HEK293 (cell line): ENCODE results near the gene MCOLN1.
A peak's percentile ranks its signal among the peaks of the same experiment; 100 is the strongest.

Source experiments
- EGR2 ChIP-seq: fragments of 450-650 bp; formaldehyde crosslinking; IDR thresholded peaks from 2 replicates; pipeline ENCODE4 v1.5.1; 2016; ENCODE audit warnings: low read depth, missing biosample characterization, missing genetic modification characterization
- GLI4 ChIP-seq: fragments of 450-650 bp; formaldehyde crosslinking; IDR thresholded peaks from 2 replicates; pipeline ENCODE4 v1.5.1; 2016; ENCODE audit warnings: missing biosample characterization, missing genetic modification characterization
- GLIS1 ChIP-seq: fragments of 450-650 bp; formaldehyde crosslinking; IDR thresholded peaks from 2 replicates; pipeline ENCODE4 v1.5.1; 2016; ENCODE audit warnings: missing biosample characterization, missing genetic modification characterization
- IKZF3 ChIP-seq: fragments of 450-650 bp; IDR thresholded peaks from 2 replicates; pipeline ENCODE4 v1.5.0; 2018; ENCODE audit warnings: missing biosample characterization, mild to moderate bottlenecking, missing genetic modification characterization, moderate library complexity
- OVOL3 ChIP-seq: fragments of 450-650 bp; formaldehyde crosslinking; IDR thresholded peaks from 2 replicates; pipeline ENCODE4 v1.5.1; 2016; ENCODE audit warnings: missing biosample characterization, missing genetic modification characterization
- SCRT2 ChIP-seq: fragments of 450-650 bp; formaldehyde crosslinking; IDR thresholded peaks from 2 replicates; pipeline ENCODE4 v1.5.1; 2016; ENCODE audit warnings: missing biosample characterization, missing genetic modification characterization
- TRIM28 ChIP-seq: IDR thresholded peaks from 2 replicates; pipeline ENCODE4 v1.6.1; 2011; ENCODE audit warnings: low read length, control low read depth, borderline replicate concordance
- YY2 ChIP-seq: fragments of 450-650 bp; formaldehyde crosslinking; IDR thresholded peaks from 2 replicates; pipeline ENCODE4 v1.5.1; 2016; ENCODE audit warnings: missing biosample characterization, missing genetic modification characterization
- ZBTB1 ChIP-seq: fragments of 450-650 bp; formaldehyde crosslinking; IDR thresholded peaks from 2 replicates; pipeline ENCODE4 v1.5.1; 2016; ENCODE audit warnings: missing biosample characterization, missing genetic modification characterization
- ZBTB20 ChIP-seq: fragments of 450-650 bp; formaldehyde crosslinking; IDR thresholded peaks from 2 replicates; pipeline ENCODE4 v1.5.1; 2016; ENCODE audit warnings: missing biosample characterization, missing genetic modification characterization
- ZFHX2 ChIP-seq: fragments of 450-650 bp; formaldehyde crosslinking; conservative IDR thresholded peaks from 2 replicates; pipeline ENCODE4 v1.5.1; 2016; ENCODE audit warnings: missing biosample characterization, missing genetic modification characterization
- ZNF214 ChIP-seq: fragments of 450-650 bp; formaldehyde crosslinking; IDR thresholded peaks from 2 replicates; pipeline ENCODE4 v1.5.1; 2017; ENCODE audit warnings: missing biosample characterization, mild to moderate bottlenecking, missing genetic modification characterization, borderline replicate concordance
- ZNF335 ChIP-seq: fragments of 450-650 bp; formaldehyde crosslinking; conservative IDR thresholded peaks from 2 replicates; pipeline ENCODE4 v1.5.1; 2016; ENCODE audit warnings: missing biosample characterization, missing genetic modification characterization
- ZNF391 ChIP-seq: fragments of 450-650 bp; formaldehyde crosslinking; IDR thresholded peaks from 2 replicates; pipeline ENCODE4 v1.5.1; 2016; ENCODE audit warnings: low read depth, missing biosample characterization, missing genetic modification characterization, borderline replicate concordance
- ZNF423 ChIP-seq: fragments of 450-650 bp; formaldehyde crosslinking; IDR thresholded peaks from 2 replicates; pipeline ENCODE4 v1.5.1; 2016; ENCODE audit warnings: missing biosample characterization, missing genetic modification characterization
- ZNF473 ChIP-seq: fragments of 450-650 bp; formaldehyde crosslinking; IDR thresholded peaks from 2 replicates; pipeline ENCODE4 v1.5.1; 2017; ENCODE audit warnings: missing biosample characterization, missing genetic modification characterization
- ZNF501 ChIP-seq: fragments of 450-650 bp; formaldehyde crosslinking; IDR thresholded peaks from 2 replicates; pipeline ENCODE4 v1.5.1; 2016; ENCODE audit warnings: missing biosample characterization, missing genetic modification characterization
- ZNF521 ChIP-seq: fragments of 450-650 bp; formaldehyde crosslinking; IDR thresholded peaks from 2 replicates; pipeline ENCODE4 v1.5.1; 2017; ENCODE audit warnings: missing biosample characterization, mild to moderate bottlenecking, missing genetic modification characterization
- ZNF585B ChIP-seq: fragments of 450-650 bp; formaldehyde crosslinking; IDR thresholded peaks from 2 replicates; pipeline ENCODE4 v1.5.1; 2016; ENCODE audit warnings: missing biosample characterization, missing genetic modification characterization
- ZNF626 ChIP-seq: fragments of 450-650 bp; sonication (Bioruptor Pico); formaldehyde crosslinking; IDR thresholded peaks from 2 replicates; pipeline ENCODE4 v1.5.1; 2018; ENCODE audit warnings: missing biosample characterization, missing genetic modification characterization, inconsistent platforms
- ZNF660 ChIP-seq: fragments of 450-650 bp; IDR thresholded peaks from 2 replicates; pipeline ENCODE4 v1.5.1; 2018; ENCODE audit warnings: missing biosample characterization, mild to moderate bottlenecking, missing genetic modification characterization
- ZNF76 ChIP-seq: fragments of 450-650 bp; formaldehyde crosslinking; IDR thresholded peaks from 2 replicates; pipeline ENCODE4; 2016; ENCODE audit warnings: low read depth, missing biosample characterization, missing genetic modification characterization, borderline replicate concordance
- ZNF768 ChIP-seq: fragments of 450-650 bp; formaldehyde crosslinking; IDR thresholded peaks from 2 replicates; pipeline ENCODE4 v1.5.1; 2018; ENCODE audit warnings: missing biosample characterization, mild to moderate bottlenecking, missing genetic modification characterization
- ZNF830 ChIP-seq: fragments of 450-650 bp; IDR thresholded peaks from 2 replicates; pipeline ENCODE4 v1.5.0; 2018; ENCODE audit warnings: missing biosample characterization, missing genetic modification characterization, low read depth, mild to moderate bottlenecking, moderate library complexity
- ZSCAN30 ChIP-seq: fragments of 450-650 bp; IDR thresholded peaks from 2 replicates; pipeline ENCODE4 v1.5.1; 2018; ENCODE audit warnings: missing biosample characterization, mild to moderate bottlenecking, missing genetic modification characterization, moderate library complexity
- TF ChIP-seq, protein P1 (sequence below): fragments of 450-650 bp; formaldehyde crosslinking; optimal IDR thresholded peaks from 2 replicates; pipeline ENCODE3; 2016; ENCODE audit warnings: missing biosample characterization, mild to moderate bottlenecking, missing genetic modification characterization
- TF ChIP-seq, protein P2 (sequence below): sonication (generic); formaldehyde crosslinking; IDR thresholded peaks from 2 replicates; pipeline ENCODE4 v1.8.1; 2022; ENCODE audit warnings: mild to moderate bottlenecking, moderate library complexity, missing genetic modification reagents
- TF ChIP-seq, protein P3 (sequence below): fragments of 450-650 bp; formaldehyde crosslinking; IDR thresholded peaks from 2 replicates; pipeline ENCODE4 v1.5.1; 2016; ENCODE audit warnings: missing biosample characterization, missing genetic modification characterization, borderline replicate concordance
- TF ChIP-seq, protein P4 (sequence below): fragments of 450-650 bp; formaldehyde crosslinking; IDR thresholded peaks from 2 replicates; pipeline ENCODE4 v1.5.1; 2016; ENCODE audit warnings: missing biosample characterization, missing genetic modification characterization
- TF ChIP-seq, protein P5 (sequence below): fragments of 450-650 bp; formaldehyde crosslinking; IDR thresholded peaks from 2 replicates; pipeline ENCODE4 v1.5.1; 2016; ENCODE audit warnings: missing biosample characterization, missing genetic modification characterization
- TF ChIP-seq, protein P6 (sequence below): fragments of 450-650 bp; formaldehyde crosslinking; IDR thresholded peaks from 2 replicates; pipeline ENCODE4 v1.5.1; 2016; ENCODE audit warnings: missing biosample characterization, missing genetic modification characterization

The MCOLN1 gene

DNA sequence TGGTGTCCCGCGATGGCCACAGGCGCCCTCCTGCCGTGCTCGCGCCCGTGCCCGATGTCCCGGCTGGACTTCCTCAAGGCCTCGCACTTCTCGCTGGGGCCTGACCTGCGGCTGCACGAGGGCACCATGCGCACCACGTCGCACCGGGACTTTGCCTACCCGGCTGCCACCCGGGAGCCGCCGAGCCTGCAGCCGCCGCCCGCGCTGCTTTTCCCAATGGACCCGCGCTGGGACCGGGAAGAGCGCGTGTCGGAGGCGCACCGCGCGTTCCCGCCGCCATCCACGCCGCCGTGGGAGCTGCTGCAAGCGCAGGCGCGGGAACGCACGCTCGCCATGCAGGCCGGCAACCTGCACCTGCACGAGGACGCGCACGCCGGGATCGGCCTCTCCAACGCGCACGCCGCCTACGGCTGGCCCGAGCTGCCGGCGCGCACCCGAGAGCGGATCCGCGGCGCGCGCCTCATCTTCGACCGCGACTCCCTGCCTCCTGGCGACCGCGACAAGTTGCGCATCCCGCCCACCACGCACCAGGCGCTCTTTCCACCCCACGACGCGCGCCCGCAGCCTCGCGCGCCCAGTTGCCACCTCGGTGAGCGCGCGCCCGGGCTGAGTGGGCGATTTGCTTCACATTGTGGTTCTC lies 21.5 kb upstream of the MCOLN1 start (continued):
- TF ChIP-seq, protein P1, sequence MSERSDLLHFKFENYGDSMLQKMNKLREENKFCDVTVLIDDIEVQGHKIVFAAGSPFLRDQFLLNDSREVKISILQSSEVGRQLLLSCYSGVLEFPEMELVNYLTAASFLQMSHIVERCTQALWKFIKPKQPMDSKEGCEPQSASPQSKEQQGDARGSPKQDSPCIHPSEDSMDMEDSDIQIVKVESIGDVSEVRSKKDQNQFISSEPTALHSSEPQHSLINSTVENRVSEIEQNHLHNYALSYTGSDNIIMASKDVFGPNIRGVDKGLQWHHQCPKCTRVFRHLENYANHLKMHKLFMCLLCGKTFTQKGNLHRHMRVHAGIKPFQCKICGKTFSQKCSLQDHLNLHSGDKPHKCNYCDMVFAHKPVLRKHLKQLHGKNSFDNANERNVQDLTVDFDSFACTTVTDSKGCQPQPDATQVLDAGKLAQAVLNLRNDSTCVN (tag by site-specific recombination): peak; percentile 96
- no peak for TF ChIP-seq ZBTB1 (tag by site-specific recombination)
- TF ChIP-seq ZNF521 (tag by site-specific recombination): no peak
- TF ChIP-seq ZNF501 (tag by site-specific recombination): no peak
- TF ChIP-seq, protein P2, sequence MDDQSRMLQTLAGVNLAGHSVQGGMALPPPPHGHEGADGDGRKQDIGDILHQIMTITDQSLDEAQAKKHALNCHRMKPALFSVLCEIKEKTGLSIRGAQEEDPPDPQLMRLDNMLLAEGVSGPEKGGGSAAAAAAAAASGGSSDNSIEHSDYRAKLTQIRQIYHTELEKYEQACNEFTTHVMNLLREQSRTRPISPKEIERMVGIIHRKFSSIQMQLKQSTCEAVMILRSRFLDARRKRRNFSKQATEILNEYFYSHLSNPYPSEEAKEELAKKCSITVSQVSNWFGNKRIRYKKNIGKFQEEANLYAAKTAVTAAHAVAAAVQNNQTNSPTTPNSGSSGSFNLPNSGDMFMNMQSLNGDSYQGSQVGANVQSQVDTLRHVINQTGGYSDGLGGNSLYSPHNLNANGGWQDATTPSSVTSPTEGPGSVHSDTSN: peak; percentile 77; the same call in 1 of the 2 replicates
- no peak for TF ChIP-seq ZNF76
- no peak for TF ChIP-seq ZNF768 (tag by site-specific recombination)
- no peak for TF ChIP-seq TRIM28
- peak; percentile 20; the same call in 1 of the 2 replicates for TF ChIP-seq IKZF3
- TF ChIP-seq GLIS1 (tag by site-specific recombination): peak; percentile 48; the same call in 1 of the 2 replicates
- TF ChIP-seq ZNF626 (tag by site-specific recombination): no peak
- peak; percentile 61; the same call in 1 of the 2 replicates for TF ChIP-seq YY2 (tag by site-specific recombination)
- TF ChIP-seq, protein P3, sequence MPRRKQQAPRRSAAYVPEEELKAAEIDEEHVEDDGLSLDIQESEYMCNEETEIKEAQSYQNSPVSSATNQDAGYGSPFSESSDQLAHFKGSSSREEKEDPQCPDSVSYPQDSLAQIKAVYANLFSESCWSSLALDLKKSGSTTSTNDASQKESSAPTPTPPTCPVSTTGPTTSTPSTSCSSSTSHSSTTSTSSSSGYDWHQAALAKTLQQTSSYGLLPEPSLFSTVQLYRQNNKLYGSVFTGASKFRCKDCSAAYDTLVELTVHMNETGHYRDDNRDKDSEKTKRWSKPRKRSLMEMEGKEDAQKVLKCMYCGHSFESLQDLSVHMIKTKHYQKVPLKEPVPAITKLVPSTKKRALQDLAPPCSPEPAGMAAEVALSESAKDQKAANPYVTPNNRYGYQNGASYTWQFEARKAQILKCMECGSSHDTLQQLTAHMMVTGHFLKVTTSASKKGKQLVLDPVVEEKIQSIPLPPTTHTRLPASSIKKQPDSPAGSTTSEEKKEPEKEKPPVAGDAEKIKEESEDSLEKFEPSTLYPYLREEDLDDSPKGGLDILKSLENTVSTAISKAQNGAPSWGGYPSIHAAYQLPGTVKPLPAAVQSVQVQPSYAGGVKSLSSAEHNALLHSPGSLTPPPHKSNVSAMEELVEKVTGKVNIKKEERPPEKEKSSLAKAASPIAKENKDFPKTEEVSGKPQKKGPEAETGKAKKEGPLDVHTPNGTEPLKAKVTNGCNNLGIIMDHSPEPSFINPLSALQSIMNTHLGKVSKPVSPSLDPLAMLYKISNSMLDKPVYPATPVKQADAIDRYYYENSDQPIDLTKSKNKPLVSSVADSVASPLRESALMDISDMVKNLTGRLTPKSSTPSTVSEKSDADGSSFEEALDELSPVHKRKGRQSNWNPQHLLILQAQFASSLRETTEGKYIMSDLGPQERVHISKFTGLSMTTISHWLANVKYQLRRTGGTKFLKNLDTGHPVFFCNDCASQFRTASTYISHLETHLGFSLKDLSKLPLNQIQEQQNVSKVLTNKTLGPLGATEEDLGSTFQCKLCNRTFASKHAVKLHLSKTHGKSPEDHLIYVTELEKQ (tag by site-specific recombination): no peak
- TF ChIP-seq ZBTB20 (tag by site-specific recombination): no peak
- TF ChIP-seq, protein P4, sequence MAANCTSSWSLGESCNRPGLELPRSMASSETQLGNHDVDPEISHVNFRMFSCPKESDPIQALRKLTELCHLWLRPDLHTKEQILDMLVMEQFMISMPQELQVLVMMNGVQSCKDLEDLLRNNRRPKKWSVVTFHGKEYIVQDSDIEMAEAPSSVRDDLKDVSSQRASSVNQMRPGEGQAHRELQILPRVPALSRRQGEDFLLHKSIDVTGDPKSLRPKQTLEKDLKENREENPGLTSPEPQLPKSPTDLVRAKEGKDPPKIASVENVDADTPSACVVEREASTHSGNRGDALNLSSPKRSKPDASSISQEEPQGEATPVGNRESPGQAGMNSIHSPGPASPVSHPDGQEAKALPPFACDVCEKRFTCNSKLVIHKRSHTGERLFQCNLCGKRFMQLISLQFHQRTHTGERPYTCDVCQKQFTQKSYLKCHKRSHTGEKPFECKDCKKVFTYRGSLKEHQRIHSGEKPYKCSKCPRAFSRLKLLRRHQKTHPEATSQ (tag by site-specific recombination): no peak
- TF ChIP-seq SCRT2 (tag by site-specific recombination): peak; percentile 56
- peak; percentile 31; the same call in 1 of the 2 replicates for TF ChIP-seq ZNF335 (tag by site-specific recombination)
- TF ChIP-seq ZNF473 (tag by site-specific recombination): no peak
- TF ChIP-seq, protein P5, sequence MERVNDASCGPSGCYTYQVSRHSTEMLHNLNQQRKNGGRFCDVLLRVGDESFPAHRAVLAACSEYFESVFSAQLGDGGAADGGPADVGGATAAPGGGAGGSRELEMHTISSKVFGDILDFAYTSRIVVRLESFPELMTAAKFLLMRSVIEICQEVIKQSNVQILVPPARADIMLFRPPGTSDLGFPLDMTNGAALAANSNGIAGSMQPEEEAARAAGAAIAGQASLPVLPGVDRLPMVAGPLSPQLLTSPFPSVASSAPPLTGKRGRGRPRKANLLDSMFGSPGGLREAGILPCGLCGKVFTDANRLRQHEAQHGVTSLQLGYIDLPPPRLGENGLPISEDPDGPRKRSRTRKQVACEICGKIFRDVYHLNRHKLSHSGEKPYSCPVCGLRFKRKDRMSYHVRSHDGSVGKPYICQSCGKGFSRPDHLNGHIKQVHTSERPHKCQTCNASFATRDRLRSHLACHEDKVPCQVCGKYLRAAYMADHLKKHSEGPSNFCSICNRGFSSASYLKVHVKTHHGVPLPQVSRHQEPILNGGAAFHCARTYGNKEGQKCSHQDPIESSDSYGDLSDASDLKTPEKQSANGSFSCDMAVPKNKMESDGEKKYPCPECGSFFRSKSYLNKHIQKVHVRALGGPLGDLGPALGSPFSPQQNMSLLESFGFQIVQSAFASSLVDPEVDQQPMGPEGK (tag by site-specific recombination): 0 out of 2 replicates have a peak, but pooled peaks have one; percentile 5
- TF ChIP-seq EGR2: peak; percentile 46; the same call in 1 of the 2 replicates
- no peak for TF ChIP-seq ZNF391 (tag by site-specific recombination)
- TF ChIP-seq ZSCAN30 (tag by site-specific recombination): 0 out of 2 replicates have a peak, but pooled peaks have one; percentile 5
- no peak for TF ChIP-seq OVOL3
- TF ChIP-seq GLI4 (tag by site-specific recombination): no peak
- TF ChIP-seq ZNF214: no peak
- peak; percentile 87 for TF ChIP-seq ZFHX2 (tag by site-specific recombination)
- TF ChIP-seq ZNF830 (tag by site-specific recombination): no peak
- TF ChIP-seq, protein P6, sequence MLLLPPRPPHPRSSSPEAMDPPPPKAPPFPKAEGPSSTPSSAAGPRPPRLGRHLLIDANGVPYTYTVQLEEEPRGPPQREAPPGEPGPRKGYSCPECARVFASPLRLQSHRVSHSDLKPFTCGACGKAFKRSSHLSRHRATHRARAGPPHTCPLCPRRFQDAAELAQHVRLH (tag by site-specific recombination): no peak
- TF ChIP-seq ZNF660 (tag by site-specific recombination): no peak; the same call in 1 of the 2 replicates
- no peak for TF ChIP-seq ZNF585B (tag by site-specific recombination)
- TF ChIP-seq ZNF423 (tag by site-specific recombination): no peak
